GM19455 (cell line): ENCODE results near the gene CALML3.

Experiments
- ATAC-seq: cut with Tn5 transposase; IDR thresholded peaks from one replicate; pipeline ENCODE4 v1.9.1; 2021; ENCODE audit not compliant: unreplicated experiment

The CALML3 gene

GRCh38 chr10:5538446-5538845 is 13.7 kb downstream of the CALML3 start:
- no peak for ATAC-seq

GRCh38 chr10:5538892-5539651 is 14.3 kb downstream of the CALML3 start:
- ATAC-seq: no peak

GRCh38 chr10:5540080-5540479 is 15.3 kb downstream of the CALML3 start:
- ATAC-seq: no peak

- ATAC-seq: no peak
Measured at GRCh38 chr10:5540891-5541290, 16.1 kb downstream of the CALML3 start.

- ATAC-seq: no peak
Measured at GRCh38 chr10:5542100-5542499, 17.3 kb downstream of the CALML3 start.

- no peak for ATAC-seq
Measured at GRCh38 chr10:5543623-5544022, 18.9 kb downstream of the CALML3 start.

- no peak for ATAC-seq
Measured at GRCh38 chr10:5544216-5544805, 19.6 kb downstream of the CALML3 start.

GRCh38 chr10:5545011-5545410 is 20.2 kb downstream of the CALML3 start:
- no peak for ATAC-seq

- ATAC-seq: no peak
Measured at GRCh38 chr10:5545426-5545777, 20.6 kb downstream of the CALML3 start.

- ATAC-seq: no peak
Measured at GRCh38 chr10:5545778-5546710, 21.3 kb downstream of the CALML3 start.

GRCh38 chr10:5546891-5547680 is 22.3 kb downstream of the CALML3 start:
- no peak for ATAC-seq

GRCh38 chr10:5547681-5547930 is 22.8 kb downstream of the CALML3 start:
- no peak for ATAC-seq

- no peak for ATAC-seq
Measured at GRCh38 chr10:5547931-5548660, 23.3 kb downstream of the CALML3 start.

GRCh38 chr10:5549462-5550249 is 24.9 kb downstream of the CALML3 start:
- no peak for ATAC-seq

GRCh38 chr10:5550250-5550545 is 25.4 kb downstream of the CALML3 start:
- ATAC-seq: no peak

GRCh38 chr10:5550621-5551530 is 26.1 kb downstream of the CALML3 start:
- no peak for ATAC-seq

GRCh38 chr10:5551531-5552375 is 27.0 kb downstream of the CALML3 start:
- no peak for ATAC-seq
